WTC11 (cell line): ENCODE measurements around the gene UQCRHL.

Experiments used
- ATF2 ChIP-seq: sonication (generic); formaldehyde crosslinking; IDR thresholded peaks from 2 replicates; pipeline ENCODE4 v1.8.1; 2022; ENCODE audit warnings: low read depth, missing genetic modification reagents, borderline replicate concordance
- ZNF263 ChIP-seq: sonication (generic); formaldehyde crosslinking; IDR thresholded peaks from 2 replicates; pipeline ENCODE4 v1.8.1; 2022; ENCODE audit warnings: low read depth, mild to moderate bottlenecking, moderate library complexity, missing genetic modification reagents
- TF ChIP-seq, protein P1 (sequence below): fragments of 200-600 bp; IDR thresholded peaks from 2 replicates; pipeline ENCODE4 v1.8.0; 2022; ENCODE audit warnings: antibody characterized with exemption
- TF ChIP-seq, protein P2 (sequence below): sonication (generic); formaldehyde crosslinking; IDR thresholded peaks from 2 replicates; pipeline ENCODE4 v1.8.1; 2023; ENCODE audit warnings: mild to moderate bottlenecking, missing genetic modification reagents, borderline replicate concordance

DNA sequence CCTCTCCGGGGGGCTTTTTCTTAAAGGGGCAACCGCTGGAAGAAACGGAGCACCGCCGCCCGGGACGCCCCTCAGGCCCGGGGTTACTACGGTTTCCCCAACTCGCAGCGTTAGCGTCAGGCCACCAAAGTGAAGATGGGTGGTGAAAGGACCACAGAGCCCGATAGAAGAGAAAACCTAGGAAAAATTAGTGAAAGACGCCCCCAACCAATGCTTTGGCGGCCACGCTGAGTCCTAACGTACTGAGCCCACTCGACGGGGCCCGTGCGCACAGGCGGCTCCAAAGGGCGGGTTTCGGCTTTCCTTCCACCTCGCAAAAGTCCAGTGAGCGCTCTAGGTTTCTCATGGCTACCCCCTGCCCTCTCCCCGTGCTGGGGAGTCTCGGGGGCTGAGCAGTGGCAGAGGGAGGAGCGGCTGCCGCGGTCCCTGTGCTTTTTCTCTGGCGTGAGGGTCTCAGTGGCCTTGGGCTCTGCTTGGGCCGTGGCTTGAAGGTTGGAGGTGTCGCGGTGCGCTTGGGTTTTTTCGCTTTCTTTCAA lies 27.8 kb upstream of the UQCRHL start:
- TF ChIP-seq, protein P1, sequence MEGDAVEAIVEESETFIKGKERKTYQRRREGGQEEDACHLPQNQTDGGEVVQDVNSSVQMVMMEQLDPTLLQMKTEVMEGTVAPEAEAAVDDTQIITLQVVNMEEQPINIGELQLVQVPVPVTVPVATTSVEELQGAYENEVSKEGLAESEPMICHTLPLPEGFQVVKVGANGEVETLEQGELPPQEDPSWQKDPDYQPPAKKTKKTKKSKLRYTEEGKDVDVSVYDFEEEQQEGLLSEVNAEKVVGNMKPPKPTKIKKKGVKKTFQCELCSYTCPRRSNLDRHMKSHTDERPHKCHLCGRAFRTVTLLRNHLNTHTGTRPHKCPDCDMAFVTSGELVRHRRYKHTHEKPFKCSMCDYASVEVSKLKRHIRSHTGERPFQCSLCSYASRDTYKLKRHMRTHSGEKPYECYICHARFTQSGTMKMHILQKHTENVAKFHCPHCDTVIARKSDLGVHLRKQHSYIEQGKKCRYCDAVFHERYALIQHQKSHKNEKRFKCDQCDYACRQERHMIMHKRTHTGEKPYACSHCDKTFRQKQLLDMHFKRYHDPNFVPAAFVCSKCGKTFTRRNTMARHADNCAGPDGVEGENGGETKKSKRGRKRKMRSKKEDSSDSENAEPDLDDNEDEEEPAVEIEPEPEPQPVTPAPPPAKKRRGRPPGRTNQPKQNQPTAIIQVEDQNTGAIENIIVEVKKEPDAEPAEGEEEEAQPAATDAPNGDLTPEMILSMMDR, result no peak
- TF ChIP-seq, protein P2, sequence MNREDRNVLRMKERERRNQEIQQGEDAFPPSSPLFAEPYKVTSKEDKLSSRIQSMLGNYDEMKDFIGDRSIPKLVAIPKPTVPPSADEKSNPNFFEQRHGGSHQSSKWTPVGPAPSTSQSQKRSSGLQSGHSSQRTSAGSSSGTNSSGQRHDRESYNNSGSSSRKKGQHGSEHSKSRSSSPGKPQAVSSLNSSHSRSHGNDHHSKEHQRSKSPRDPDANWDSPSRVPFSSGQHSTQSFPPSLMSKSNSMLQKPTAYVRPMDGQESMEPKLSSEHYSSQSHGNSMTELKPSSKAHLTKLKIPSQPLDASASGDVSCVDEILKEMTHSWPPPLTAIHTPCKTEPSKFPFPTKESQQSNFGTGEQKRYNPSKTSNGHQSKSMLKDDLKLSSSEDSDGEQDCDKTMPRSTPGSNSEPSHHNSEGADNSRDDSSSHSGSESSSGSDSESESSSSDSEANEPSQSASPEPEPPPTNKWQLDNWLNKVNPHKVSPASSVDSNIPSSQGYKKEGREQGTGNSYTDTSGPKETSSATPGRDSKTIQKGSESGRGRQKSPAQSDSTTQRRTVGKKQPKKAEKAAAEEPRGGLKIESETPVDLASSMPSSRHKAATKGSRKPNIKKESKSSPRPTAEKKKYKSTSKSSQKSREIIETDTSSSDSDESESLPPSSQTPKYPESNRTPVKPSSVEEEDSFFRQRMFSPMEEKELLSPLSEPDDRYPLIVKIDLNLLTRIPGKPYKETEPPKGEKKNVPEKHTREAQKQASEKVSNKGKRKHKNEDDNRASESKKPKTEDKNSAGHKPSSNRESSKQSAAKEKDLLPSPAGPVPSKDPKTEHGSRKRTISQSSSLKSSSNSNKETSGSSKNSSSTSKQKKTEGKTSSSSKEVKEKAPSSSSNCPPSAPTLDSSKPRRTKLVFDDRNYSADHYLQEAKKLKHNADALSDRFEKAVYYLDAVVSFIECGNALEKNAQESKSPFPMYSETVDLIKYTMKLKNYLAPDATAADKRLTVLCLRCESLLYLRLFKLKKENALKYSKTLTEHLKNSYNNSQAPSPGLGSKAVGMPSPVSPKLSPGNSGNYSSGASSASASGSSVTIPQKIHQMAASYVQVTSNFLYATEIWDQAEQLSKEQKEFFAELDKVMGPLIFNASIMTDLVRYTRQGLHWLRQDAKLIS (CRISPR knock-in tag), result no peak
- TF ChIP-seq ZNF263 (CRISPR knock-in tag) (no peak), ATF2 (CRISPR knock-in tag) (no peak)
